OCI-LY7 (cell line): ENCODE results near the gene IGFBP3. TPM values are rescaled to one million over a fixed set of nuclear protein-coding genes. Genes with fewer than 3 reads are reported as not detected.
A peak's percentile ranks its signal among the peaks of the same experiment; 100 is the strongest.

Experiments used
- Bru-seq: library from RNA; stranded (reverse); fragments of 400-500 nt; gene quantifications from one replicate; lab custom pipeline; 2021; lab: Mats Ljungman, UMichigan
- BruChase-seq, 2 experiments: library from RNA; stranded (reverse); fragments of 400-500 nt; gene quantifications; one replicate each; lab custom pipeline; 2021; lab: Mats Ljungman, UMichigan
- BruUV-seq: library from RNA; stranded (reverse); fragments of 400-500 nt; replicated peaks from 2 replicates; lab custom pipeline; 2021; lab: Mats Ljungman, UMichigan
- CTCF ChIA-PET: fragments of 300-600 bp; sonication (Branson Sonifier 250); formaldehyde crosslinking; loops from one replicate; lab custom pipeline; 2022; ENCODE audit warnings: antibody characterized with exemption; ENCODE audit not compliant: unreplicated experiment; lab: Charles Lee
- POLR2A ChIA-PET: fragments of 300-600 bp; sonication (Branson Sonifier 250); formaldehyde crosslinking; loops from one replicate; lab custom pipeline; 2022; ENCODE audit warnings: antibody characterized with exemption; lab: Charles Lee
- DNase-seq: peaks from one replicate; pipeline ENCODE4 v3.0.0-alpha.2; 2015; ENCODE audit warnings: low spot score
- H2AFZ ChIP-seq: fragments of 200-600 bp; sonication (generic), shearing (Covaris generic); 2 replicates; pipeline ENCODE4 v1.6.1; 2014; ENCODE audit warnings: mild to moderate bottlenecking, antibody characterized with exemption, low read length, moderate library complexity
- H3K27ac ChIP-seq: fragments of 200-600 bp; sonication (generic); 2 replicates; pipeline ENCODE4 v1.5.1; 2014; ENCODE audit warnings: mixed run types, low read depth, mild to moderate bottlenecking, moderate library complexity, low read length, inconsistent platforms; ENCODE audit not compliant: poor library complexity, severe bottlenecking
- H3K36me3 ChIP-seq: fragments of 200-600 bp; sonication (generic); 2 replicates; pipeline ENCODE4 v1.6.1; 2014; ENCODE audit warnings: mild to moderate bottlenecking, antibody characterized with exemption, low read length, moderate library complexity, mixed read lengths; ENCODE audit not compliant: insufficient read depth
- H3K4me1 ChIP-seq: fragments of 200-600 bp; sonication (generic); 2 replicates; pipeline ENCODE4 v1.5.1; 2014; ENCODE audit warnings: mild to moderate bottlenecking, low read length; ENCODE audit not compliant: insufficient read depth, poor library complexity, severe bottlenecking
- H3K4me2 ChIP-seq: fragments of 200-600 bp; sonication (generic); 2 replicates; pipeline ENCODE4 v1.6.1; 2014; ENCODE audit warnings: mild to moderate bottlenecking, low read length
- H3K4me3 ChIP-seq: fragments of 200-600 bp; sonication (generic); 2 replicates; pipeline ENCODE4 v1.5.1; 2014; ENCODE audit warnings: mild to moderate bottlenecking, low read depth, low read length; ENCODE audit not compliant: poor library complexity, severe bottlenecking
- H3K79me2 ChIP-seq: fragments of 200-600 bp; sonication (generic); 2 replicates; pipeline ENCODE4 v1.6.1; 2016; ENCODE audit warnings: low read depth, mild to moderate bottlenecking, low read length, moderate library complexity, mixed read lengths; ENCODE audit not compliant: insufficient read depth
- H3K9me2 ChIP-seq: fragments of 200-600 bp; sonication (generic); 2 replicates; pipeline ENCODE4 v1.6.1; 2016; ENCODE audit warnings: mild to moderate bottlenecking, low read length, mixed read lengths; ENCODE audit not compliant: insufficient read depth
- H3K9me3 ChIP-seq: fragments of 200-600 bp; sonication (generic); 2 replicates; pipeline ENCODE4 v1.6.1; 2014; ENCODE audit warnings: mild to moderate bottlenecking, mixed run types, low read length, mixed read lengths
- H4K20me1 ChIP-seq: fragments of 200-600 bp; sonication (generic); 2 replicates; pipeline ENCODE4 v1.6.1; 2014; ENCODE audit warnings: mild to moderate bottlenecking, antibody characterized with exemption, low read length, moderate library complexity, mixed read lengths; ENCODE audit not compliant: insufficient read depth
- CTCF ChIP-seq: fragments of 200-600 bp; sonication (generic); conservative IDR thresholded peaks from 2 replicates; pipeline ENCODE4 v1.5.1; 2014; ENCODE audit warnings: mild to moderate bottlenecking, antibody characterized with exemption, low read length, moderate library complexity, mixed read lengths
- EZH2phosphoT487 ChIP-seq: fragments of 200-600 bp; sonication (generic); IDR thresholded peaks from 2 replicates; pipeline ENCODE4 v1.6.1; 2018; ENCODE audit warnings: low read depth, borderline replicate concordance, mild to moderate bottlenecking, mixed run types, antibody characterized with exemption, low read length, moderate library complexity, mixed read lengths
- intact Hi-C: fragments of 100-400 bp; cut with micrococcal nuclease; formaldehyde crosslinking; loops from one replicate; pipeline ENCODE4 v1.10.0; 2022; ENCODE audit not compliant: unreplicated experiment
- long read RNA-seq: library from polyadenylated mRNA; stranded (forward); transcript quantifications from one replicate; pipeline ENCODE4 v2.0.0, GENCODE V29; 2022
- total RNA-seq, 2 experiments: library from RNA; depleted of rRNA in 1 of 2; stranded (reverse); fragments of >200 nt in 1 of 2; shearing (Covaris generic) in 1 of 2; gene quantifications; 2 replicates each; pipeline ENCODE4 v1.2.3, GENCODE V29; 2014 to 2022

Gene IGFBP3
- total RNA-seq (2014; rRNA removed; shearing (Covaris generic)) (not detected in 2 replicates), total RNA-seq (2022) (not detected in 2 replicates), Bru-seq, nascent RNA (percentile 10 among the genes with signal in this experiment), BruChase-seq, experiment 1, labeled RNA remaining after a 6-hour chase (percentile 14 among the genes with signal in this experiment), BruChase-seq, experiment 2, labeled RNA remaining after a 2-hour chase (percentile 30 among the genes with signal in this experiment)
- long read RNA-seq = 0 reads

- DNase-seq = no peak
- Histone ChIP-seq H4K20me1 (no peaks in the 10 kb centered on the region), H2AFZ (no peak within 1 kb of the TSS), H3K27ac (no peak within 1 kb of the TSS), H3K4me1 (peaks cover 4% of the 10 kb centered on the region), H3K4me3 (no peak within 1 kb of the TSS), H3K36me3 (no peaks in the 10 kb centered on the region), H3K9me3 (no peaks in the 10 kb centered on the region), H3K4me2 (no peak within 1 kb of the TSS), H3K79me2 (no peaks in the 10 kb centered on the region), H3K9me2 (no peaks in the 10 kb centered on the region)
- intact Hi-C loops = loop anchor here (10.0 kb wide), 2 partner anchors 434 to 1314 kb away; no protein-coding TSS in a partner anchor
- BruUV-seq = no TSS peak
- ChIA-PET POLR2A (no interaction called here), CTCF (no interaction called here)
- TF ChIP-seq CTCF (no peak), EZH2phosphoT487 (no peak)
Measured at GRCh38 chr7:45920502-45921380, at the start of gene IGFBP3. TSS of gene IGFBP3 (minus strand) at chr7:45921272. CDS start at chr7:45921140, 132 bp downstream.

DNA sequence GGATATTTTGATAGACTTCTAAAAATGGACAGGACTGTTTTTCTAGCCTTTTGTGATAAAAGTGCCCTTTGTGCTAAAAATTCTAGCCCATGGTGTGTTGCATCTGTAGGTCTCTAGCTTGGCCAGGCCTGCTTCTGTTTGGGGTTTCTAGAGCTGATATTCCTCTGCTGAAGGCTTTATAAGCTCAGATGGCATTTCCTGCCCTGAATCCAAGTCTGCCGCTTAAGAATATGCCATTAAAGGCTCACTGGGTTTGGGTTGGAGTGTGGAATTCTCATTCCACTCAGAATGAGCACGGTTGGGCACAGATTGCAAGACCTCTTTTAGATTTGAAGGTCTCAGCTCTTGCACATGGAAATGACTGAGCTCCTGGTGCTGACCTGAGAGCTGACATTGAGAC lies 49.4 kb upstream of the IGFBP3 start:
- no peak for DNase-seq
- Histone ChIP-seq H3K36me3 (no peaks in the 10 kb centered on the region), H3K79me2 (no peaks in the 10 kb centered on the region), H3K27ac (no peak overlapping the region), H3K4me1 (no peaks in the 10 kb centered on the region), H3K4me2 (no peak overlapping the region), H3K9me2 (no peaks in the 10 kb centered on the region), H3K4me3 (no peak overlapping the region), H4K20me1 (no peaks in the 10 kb centered on the region), H2AFZ (no peak overlapping the region), H3K9me3 (no peaks in the 10 kb centered on the region)
- POLR2A ChIA-PET = interaction anchor here (1.3 kb wide), 1 partner anchor 24 kb away, joined by 3 read pairs; no protein-coding TSS in a partner anchor
- CTCF ChIA-PET = no interaction called here
- no peak for TF ChIP-seq EZH2phosphoT487
- no peak for TF ChIP-seq CTCF
- no TSS peak for BruUV-seq
- intact Hi-C loops = no loop called here
